ENCODE measurements around the gene HHIP. TPM values are rescaled to one million over a fixed set of nuclear protein-coding genes. Genes with fewer than 3 reads are reported as not detected.

HHIP gene
- total and polyA plus RNA-seq, 9 of the 15 experiments (the other 6 are each of a cell fraction or from before 2014, with no cell fraction given), result 0.09 TPM; not detected in 8

DNA sequence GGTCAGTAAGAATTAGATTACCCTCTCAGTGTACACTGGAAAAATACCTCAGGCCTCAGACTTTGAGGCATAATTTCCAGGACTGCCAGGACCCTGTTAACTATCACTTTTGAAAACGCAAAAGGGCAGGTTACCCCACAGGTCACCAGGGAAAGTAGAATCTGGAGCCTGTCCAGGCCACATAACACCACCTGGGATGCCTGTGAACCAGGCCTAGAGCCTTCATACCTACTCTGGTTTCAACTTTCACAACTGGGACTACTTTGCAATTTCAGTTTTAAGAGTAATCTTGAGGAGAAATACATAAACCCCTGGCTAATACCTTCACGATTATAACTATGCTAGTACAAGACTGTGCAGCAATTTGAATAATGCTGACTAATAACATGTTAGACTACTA is 132.4 kb downstream of the HHIP start:
- Histone ChIP-seq H3K4me3 (no peak overlapping the region), H3K9ac (ENCODE audit: insufficient read depth in 1 of 2, low read depth in 2 of 2, low read length in 2 of 2) (no peak overlapping the region), H3K27ac (ENCODE audit: extremely low read depth, low read depth, low read length) (no peak overlapping the region), H3K9me3 (replicated peaks; ENCODE audit: control insufficient read depth, insufficient read depth, low read depth, low read length) (no peaks in the 10 kb centered on the region), H4K20me1 (replicated peaks; ENCODE audit: control insufficient read depth, insufficient read depth, low read length) (no peaks in the 10 kb centered on the region), H3K27me3 (ENCODE audit: control insufficient read depth in 2 of 2, insufficient read depth in 2 of 2, low read length in 2 of 2) (no peaks in the 10 kb centered on the region), H3K9me1 (ENCODE audit: control insufficient read depth, insufficient read depth, low read length) (no peaks in the 10 kb centered on the region), H3K36me3 (ENCODE audit: control insufficient read depth, insufficient read depth, low read length) (no peaks in the 10 kb centered on the region), H2AFZ (ENCODE audit: low read depth, low read length) (no peak overlapping the region), H3K79me2 (ENCODE audit: control insufficient read depth, insufficient read depth, low read length) (no peaks in the 10 kb centered on the region), H3K4me2 (ENCODE audit: insufficient read depth, low read length) (no peak overlapping the region), H3K4me1 (replicated peaks in 1 of 2; ENCODE audit: control insufficient read depth in 2 of 2, insufficient read depth in 2 of 2, low read length in 2 of 2) (no peaks in the 10 kb centered on the region)
- in situ Hi-C loops (cut with MboI), result loop anchor here (25.0 kb wide), 1 partner anchor 591 kb away; no protein-coding TSS in a partner anchor
- no peak for TF ChIP-seq PHB2 (IDR thresholded peaks at IDR 0.05; ENCODE audit: low read depth)
- TF ChIP-seq ELK1 (CRISPR knock-in tag; IDR thresholded peaks at IDR 0.05), result no peak
- TF ChIP-seq KDM1A (IDR thresholded peaks at IDR 0.05), result no peak
- TF ChIP-seq HDGF (IDR thresholded peaks at IDR 0.05), result no peak
- TF ChIP-seq KDM2B (CRISPR knock-in tag; IDR thresholded peaks at IDR 0.05), result no peak
- no peak for TF ChIP-seq RHOXF2B (CRISPR knock-in tag; conservative IDR thresholded peaks at IDR 0.05)
- TF ChIP-seq FOSL1 (tag; conservative IDR thresholded peaks at IDR 0.05), result no peak
- TF ChIP-seq GATA2 (CRISPR knock-in tag; IDR thresholded peaks at IDR 0.05), result no peak
- TF ChIP-seq BRD9 (IDR thresholded peaks at IDR 0.05; ENCODE audit: low read depth, partially characterized antibody), result no peak
- no peak for TF ChIP-seq CLOCK (CRISPR knock-in tag; IDR thresholded peaks at IDR 0.05; ENCODE audit: borderline replicate concordance)
- TF ChIP-seq RBM25 (IDR thresholded peaks at IDR 0.05; ENCODE audit: low read depth, low read length, severe bottlenecking), result no peak
- ATAC-seq (no peak), FAIRE-seq (no peak), DNase-seq (ENCODE audit: extremely low read depth in 1 of 4, low spot score in 3 of 4) (no peak)
- CTCF ChIA-PET (ENCODE audit: low intra/inter-chr PET ratio), result no interaction called here
- WGBS (ENCODE audit: insufficient coverage, low coverage, missing lambda C conversion rate), result 0% methylated on average over 2 of the region's 2 CpGs
- POLR2A ChIA-PET, result no interaction called here
- intact Hi-C loops (cut with micrococcal nuclease), result no loop called here
- BruUV-seq (replicated peaks), result no TSS peak
